Mammary epithelial cell (primary cell): ENCODE data around the gene DPYSL3.

Experiments
- CTCF ChIP-seq, 2 donors: IDR thresholded peaks in 1 of 2; conservative IDR thresholded peaks in 1 of 2; 2 replicates each; pipeline ENCODE4 v1.5.1; 2011 to 2012; ENCODE audit warnings: inconsistent platforms in 2 of 2, low read length in 2 of 2, mild to moderate bottlenecking in 2 of 2, control low read depth in 1 of 2, low read depth in 1 of 2; ENCODE audit not compliant: insufficient read depth in 1 of 2; ENCODE audit errors: extremely low read depth in 1 of 2
- EZH2 ChIP-seq: IDR thresholded peaks from 2 replicates; pipeline ENCODE4 v1.6.1; 2012; ENCODE audit warnings: low read length, inconsistent platforms, borderline replicate concordance

GRCh38 chr5:147390654-147391225, 119.1 kb downstream of the DPYSL3 start:
- TF ChIP-seq CTCF (conservative IDR thresholded peaks at IDR 0.05 in 1 of 2, IDR thresholded peaks at IDR 0.05 in 1 of 2; ENCODE audit: extremely low read depth in 1 of 2, insufficient read depth in 1 of 2, low read depth in 1 of 2, low read length in 2 of 2) (no peak), EZH2 (no peak)
